ENCODE data around the gene MET.

Gene MET

GRCh38 chr7:116785843-116786242 is 113.8 kb downstream of the MET start:
- DNase-seq (ENCODE audit: low read depth) = no peak

DNA sequence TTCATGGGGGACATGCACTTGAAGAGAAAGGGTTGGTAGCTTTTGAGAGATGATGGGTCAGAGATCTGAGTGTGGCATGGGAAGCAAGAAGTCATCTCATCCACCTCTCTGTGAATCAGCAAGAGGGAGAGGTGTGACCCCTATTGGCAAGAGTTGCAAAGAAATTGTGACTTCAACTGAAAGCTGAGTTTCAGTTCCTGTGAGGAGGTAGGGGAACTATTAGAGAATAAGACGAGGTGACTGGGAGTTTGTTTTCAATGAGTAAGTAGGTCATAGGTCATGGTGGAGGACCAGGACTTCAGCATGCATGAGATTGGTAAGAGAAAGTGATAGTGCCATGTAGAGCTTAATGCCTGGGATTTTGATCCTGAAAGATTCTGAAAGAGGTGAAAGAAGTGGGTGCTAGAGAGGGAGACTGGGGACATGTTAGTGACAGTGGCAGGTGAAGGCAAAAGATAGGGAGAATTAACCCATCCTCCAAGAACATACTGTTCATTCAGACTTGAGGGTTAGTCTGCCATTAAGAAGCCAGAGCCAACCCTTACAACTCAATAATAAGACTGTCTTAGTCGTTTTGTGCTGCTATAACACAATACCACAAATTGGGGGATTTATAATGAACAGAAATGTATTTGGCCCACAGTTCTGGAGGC is 114.9 kb downstream of the MET start:
- DNase-seq (ENCODE audit: low read depth) = no peak

DNA sequence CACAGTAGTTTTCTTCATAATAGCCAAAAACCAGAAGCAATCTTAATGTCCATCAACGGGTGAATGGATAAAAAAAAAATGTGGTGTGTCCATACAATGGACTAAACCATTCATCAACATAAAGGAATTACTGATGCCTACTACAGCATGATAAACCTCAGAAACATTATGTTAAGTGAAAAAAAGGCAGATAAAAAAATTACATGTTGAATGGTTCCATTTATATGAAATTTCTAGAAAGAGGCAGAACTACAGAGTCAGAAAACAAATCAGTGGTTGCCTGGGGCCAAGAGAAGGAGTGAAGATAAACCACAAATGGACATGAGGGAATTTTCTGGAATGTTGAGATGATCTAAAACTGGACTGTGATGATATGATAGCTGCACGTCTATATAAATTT is 115.9 kb downstream of the MET start:
- no peak for DNase-seq (ENCODE audit: low read depth)

DNA sequence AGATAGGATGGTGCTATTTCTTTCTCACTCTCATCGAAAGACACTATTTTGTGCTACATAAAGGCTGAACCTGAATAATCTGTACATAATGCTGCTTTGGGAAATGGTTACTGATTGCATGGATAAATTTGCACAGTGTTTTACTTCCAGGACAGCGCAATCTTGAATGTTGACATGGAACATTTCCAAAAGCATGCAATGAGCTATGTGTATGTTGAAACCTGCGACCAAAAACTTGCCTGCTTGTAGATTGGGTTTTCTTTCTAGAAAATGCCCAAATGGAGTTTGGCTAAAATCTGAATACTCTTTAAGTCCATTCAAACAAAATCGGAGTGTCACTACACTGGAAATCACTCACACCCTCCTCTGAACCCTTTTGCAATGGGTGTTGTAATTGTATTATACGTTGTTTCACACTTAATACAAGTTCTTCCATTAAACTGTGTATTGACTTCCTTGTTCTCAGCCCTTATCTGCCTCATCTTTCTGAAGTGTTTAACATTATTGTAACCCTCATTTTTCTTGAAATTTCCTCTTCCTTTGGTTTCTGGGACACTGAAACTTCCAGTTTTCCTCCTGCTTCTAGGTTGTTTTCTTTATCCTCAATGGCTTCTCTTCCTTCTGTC is 116.7 kb downstream of the MET start:
- no peak for DNase-seq (ENCODE audit: low read depth)

GRCh38 chr7:116790025-116790424 is 118.0 kb downstream of the MET start:
- no peak for DNase-seq (ENCODE audit: low read depth)

DNA sequence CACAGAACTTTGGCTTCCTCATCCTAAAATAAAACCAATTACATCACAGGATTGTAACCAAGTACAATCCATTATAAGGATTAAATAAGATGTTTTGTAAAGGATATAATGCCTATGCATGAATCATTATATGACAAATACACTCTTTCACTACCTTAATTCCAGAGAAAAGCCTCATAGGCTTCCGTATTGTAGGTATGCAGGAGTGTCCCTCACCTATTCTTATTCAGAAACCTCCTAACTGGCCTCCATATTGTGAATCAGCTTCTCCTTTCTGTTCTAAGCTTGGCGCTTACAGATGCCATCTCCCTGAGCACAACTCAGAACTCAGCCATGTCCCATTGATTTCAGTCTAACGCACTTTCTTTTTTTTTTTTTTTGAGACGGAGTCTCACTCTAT is 120.8 kb downstream of the MET start:
- no peak for DNase-seq (ENCODE audit: low read depth)

DNA sequence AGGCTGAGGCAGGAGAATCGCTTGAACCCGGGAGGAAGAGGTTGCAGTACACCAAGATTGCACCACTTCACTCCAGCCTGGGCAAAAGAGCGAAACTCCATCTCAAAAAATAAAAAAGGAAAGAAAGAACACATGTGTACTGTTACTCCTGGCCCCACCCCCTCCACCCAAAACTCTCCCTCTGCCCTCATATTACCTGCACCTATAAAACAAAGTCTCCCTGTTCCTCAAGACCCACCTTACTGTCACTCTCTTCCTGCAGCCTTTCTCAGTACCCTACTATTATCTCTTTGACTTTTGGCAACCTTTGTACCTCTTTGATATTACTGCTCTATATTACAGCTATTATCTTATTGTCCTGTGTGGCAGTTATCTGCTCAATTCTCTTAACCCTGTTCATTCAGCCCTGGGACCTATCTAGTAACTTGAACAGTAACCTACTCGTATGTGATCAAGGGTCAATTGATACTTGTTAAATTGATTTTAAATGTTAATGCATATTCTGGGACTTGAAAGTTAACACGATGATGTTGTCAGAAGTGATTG is 121.9 kb downstream of the MET start:
- no peak for DNase-seq (ENCODE audit: low read depth)

DNA sequence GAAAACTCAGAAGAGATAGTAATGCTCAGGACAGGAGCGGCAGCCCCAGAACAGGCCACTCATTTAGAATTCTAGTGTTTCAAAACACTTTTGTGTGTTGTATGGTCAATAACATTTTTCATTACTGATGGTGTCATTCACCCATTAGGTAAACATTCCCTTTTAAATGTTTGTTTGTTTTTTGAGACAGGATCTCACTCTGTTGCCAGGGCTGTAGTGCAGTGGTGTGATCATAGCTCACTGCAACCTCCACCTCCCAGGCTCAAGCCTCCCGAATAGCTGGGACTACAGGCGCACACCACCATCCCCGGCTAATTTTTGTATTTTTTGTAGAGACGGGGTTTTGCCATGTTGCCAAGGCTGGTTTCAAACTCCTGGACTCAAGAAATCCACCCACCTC is 124.5 kb downstream of the MET start:
- no peak for DNase-seq (ENCODE audit: low read depth)

GRCh38 chr7:116797612-116798011 is 125.6 kb downstream of the MET start:
- no peak for DNase-seq (ENCODE audit: low read depth)

GRCh38 chr7:116798232-116798631 is 126.2 kb downstream of the MET start:
- no peak for DNase-seq (ENCODE audit: low read depth)

GRCh38 chr7:116799916-116800315 is 127.9 kb downstream of the MET start:
- DNase-seq (ENCODE audit: low read depth) = no peak

DNA sequence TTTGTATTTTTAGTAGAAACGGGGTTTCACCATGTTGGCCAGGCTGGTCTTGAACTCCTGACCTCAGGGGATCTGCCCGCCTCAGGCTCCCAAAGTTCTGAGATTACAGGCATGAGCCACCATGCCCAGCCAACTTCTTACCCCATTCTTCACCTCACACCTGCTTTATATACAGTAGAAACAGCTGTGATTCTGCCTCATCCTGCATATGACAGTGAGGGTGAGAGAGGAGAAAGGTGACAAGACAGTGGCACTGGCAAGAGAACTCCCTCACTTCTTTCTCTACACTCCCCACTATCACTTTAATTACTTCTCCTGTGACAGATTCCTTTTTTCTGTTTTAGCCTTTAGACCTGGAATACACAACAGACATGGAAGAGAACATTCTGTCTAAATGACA is 128.6 kb downstream of the MET start:
- DNase-seq (ENCODE audit: low read depth) = no peak

- peak; percentile 42 for DNase-seq (ENCODE audit: low read depth)
These were observed 129.2 kb downstream of the MET start for GRCh38 chr7:116801092-116801710.

DNA sequence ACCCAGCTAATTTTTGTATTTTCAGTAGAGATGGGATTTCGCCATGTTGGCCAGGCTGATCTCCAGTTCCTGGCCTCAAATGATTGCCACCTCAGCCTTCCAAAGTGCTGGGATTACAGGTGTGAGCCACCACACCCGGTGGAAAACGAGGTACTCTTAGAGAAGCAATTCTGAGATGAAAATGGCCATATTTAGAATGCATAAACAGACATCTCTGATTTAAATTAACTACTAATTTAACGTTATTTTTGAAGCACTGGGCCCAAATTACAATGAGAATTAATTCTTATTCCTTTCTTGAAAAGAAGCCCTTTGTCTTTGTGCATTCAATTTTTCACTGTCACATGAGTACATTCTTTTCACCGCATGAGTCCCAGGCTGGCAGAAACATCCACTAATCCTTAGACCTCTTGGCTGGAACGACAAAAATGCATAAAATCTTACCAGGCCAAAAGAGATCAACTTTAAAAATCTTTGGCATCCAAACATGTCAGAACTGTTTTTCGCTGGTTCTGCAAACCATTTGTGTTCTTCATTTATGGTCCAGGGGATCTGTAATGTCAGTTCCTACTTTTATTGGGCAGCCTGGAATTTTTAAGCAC is 130.2 kb downstream of the MET start:
- no peak for DNase-seq (ENCODE audit: low read depth)

DNA sequence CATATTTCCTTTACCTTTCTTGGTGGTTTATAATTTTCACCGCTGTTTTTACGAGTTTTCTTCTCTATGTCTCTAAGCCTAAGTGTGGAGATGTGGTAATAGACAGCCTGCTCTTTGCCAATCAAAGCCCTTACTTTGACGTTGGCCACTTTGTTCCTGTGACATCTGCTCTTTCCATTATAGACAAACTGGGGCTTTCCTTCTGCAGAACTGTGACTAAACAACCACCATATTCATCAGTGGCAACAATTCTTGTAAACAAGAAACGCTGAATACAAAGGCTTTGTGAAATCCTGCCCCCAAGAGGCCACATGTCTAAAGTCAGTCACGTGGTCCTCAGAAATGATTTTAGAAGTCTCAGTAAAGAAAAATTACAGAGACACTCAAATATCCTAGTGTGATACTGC is 130.8 kb downstream of the MET start:
- DNase-seq (ENCODE audit: low read depth) = no peak

DNA sequence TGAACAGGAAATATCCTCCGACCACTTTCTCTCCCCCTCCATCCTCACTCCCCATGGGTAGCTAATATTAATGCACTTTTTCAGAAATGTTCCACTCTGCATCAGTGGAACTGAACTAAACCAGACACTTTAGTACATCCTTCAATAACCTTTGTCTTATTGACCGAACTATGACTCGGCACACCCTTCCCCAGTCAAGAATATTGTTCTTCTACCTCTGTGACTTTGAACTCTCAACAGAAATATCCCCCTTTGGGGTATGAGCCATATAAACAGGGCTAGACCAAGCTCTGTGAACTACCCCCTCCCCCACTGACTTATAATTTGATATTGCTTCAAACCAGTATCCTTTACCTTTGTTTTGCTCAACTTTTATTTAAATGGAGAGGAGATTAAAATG is 132.5 kb downstream of the MET start:
- DNase-seq (ENCODE audit: low read depth) = no peak

GRCh38 chr7:116805100-116805544 is 133.1 kb downstream of the MET start:
- no peak for DNase-seq (ENCODE audit: low read depth)

GRCh38 chr7:116806046-116806944 is 134.3 kb downstream of the MET start:
- no peak for DNase-seq (ENCODE audit: low read depth)

DNA sequence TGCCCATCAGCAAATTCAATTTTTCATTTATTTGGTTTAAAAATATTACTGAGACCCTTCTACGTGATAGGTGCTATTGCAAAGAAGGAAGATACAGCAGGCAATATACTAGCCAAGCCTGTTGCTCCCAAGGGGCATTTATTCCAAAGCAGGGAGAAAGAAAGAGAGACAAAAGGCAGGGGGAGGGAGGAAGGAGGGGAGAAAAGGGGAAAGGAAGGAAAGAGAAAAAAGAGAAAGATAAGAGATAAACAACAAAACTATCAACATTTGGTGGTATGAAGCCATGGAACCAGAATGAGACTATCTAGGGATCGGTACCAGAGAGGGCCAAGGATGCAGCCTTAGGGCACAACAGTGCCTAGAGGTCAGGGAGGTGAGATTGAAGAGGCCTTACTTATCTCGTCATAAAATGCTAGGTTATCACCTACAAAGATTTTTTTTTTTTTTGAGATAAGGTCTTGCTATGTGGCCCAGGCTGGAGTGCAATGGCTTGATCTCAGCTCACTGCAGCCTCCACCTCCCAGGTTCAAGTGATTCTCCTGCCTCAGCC is 135.1 kb downstream of the MET start:
- DNase-seq (ENCODE audit: low read depth) = no peak

GRCh38 chr7:116809636-116810266 is 137.8 kb downstream of the MET start:
- DNase-seq (ENCODE audit: low read depth) = no peak
